Endothelial cell of umbilical vein (primary cell): ENCODE data around the gene ATF5. TPM values are rescaled to one million over a fixed set of nuclear protein-coding genes. Genes with fewer than 3 reads are reported as not detected.

Experiments used
- BruUV-seq: library from RNA; stranded (reverse); fragments of 400-500 nt; replicated peaks from 2 replicates; lab custom pipeline; 2021; lab: Mats Ljungman, UMichigan
- CTCF ChIA-PET: fragments of 300-600, 350-600 bp; sonication (Branson Sonifier 250); formaldehyde crosslinking; loops from one replicate; lab custom pipeline; 2021; ENCODE audit warnings: antibody characterized with exemption, inconsistent platforms; lab: Charles Lee
- POLR2A ChIA-PET: fragments of 300-600, 350-600 bp; sonication (Branson Sonifier 250); formaldehyde crosslinking; loops from one replicate; lab custom pipeline; 2021; ENCODE audit warnings: antibody characterized with exemption, inconsistent platforms; lab: Charles Lee
- DNase-seq: peaks from one replicate; pipeline ENCODE4 v3.0.0-alpha.2; 2011; ENCODE audit warnings: low read depth, low spot score
- FAIRE-seq: peaks from 2 replicates; lab custom pipeline; 2011; peaks lifted over from hg19 to GRCh38; lab: Jason Lieb, UNC
- H2AFZ ChIP-seq: 2 replicates; pipeline ENCODE4 v1.6.0; 2012; ENCODE audit warnings: low read depth, low read length, control low read depth, inconsistent platforms
- H3K27ac ChIP-seq: 2 replicates; pipeline ENCODE4 v1.5.1; 2011; ENCODE audit warnings: low read depth, mild to moderate bottlenecking, control low read depth, low read length, moderate library complexity; ENCODE audit not compliant: insufficient read depth
- H3K27me3 ChIP-seq, 2 experiments: 2 replicates each; pipeline versions ENCODE4 v1.6.0 to v1.6.1; 2011; ENCODE audit warnings: low read length in 2 of 2, mixed read lengths in 1 of 2; ENCODE audit not compliant: control insufficient read depth in 2 of 2, insufficient read depth in 2 of 2
- H3K36me3 ChIP-seq, 2 experiments: 2 replicates in 1 of 2; 3 replicates in 1 of 2; pipeline ENCODE4 v1.5.1; 2011; ENCODE audit warnings: low read length in 2 of 2, mild to moderate bottlenecking in 1 of 2, moderate library complexity in 1 of 2; ENCODE audit not compliant: control insufficient read depth in 2 of 2, insufficient read depth in 2 of 2; ENCODE audit errors: extremely low read depth in 1 of 2
- H3K4me1 ChIP-seq: 3 replicates; pipeline ENCODE4 v1.5.1; 2011; ENCODE audit warnings: mild to moderate bottlenecking, low read length; ENCODE audit not compliant: control insufficient read depth, insufficient read depth; ENCODE audit errors: extremely low read depth
- H3K4me2 ChIP-seq: 2 replicates; pipeline ENCODE4 v1.6.1; 2011; ENCODE audit warnings: low read length, control low read depth, mixed read lengths; ENCODE audit not compliant: insufficient read depth
- H3K4me3 ChIP-seq, 3 experiments: fragments of 200-600 bp in 1 of 3; sonication (generic), shearing (Covaris generic) in 1 of 3; replicated peaks in 1 of 3; 2 replicates each; pipeline ENCODE4 v1.5.1; 2011 to 2016; ENCODE audit warnings: control low read depth in 3 of 3, low read length in 3 of 3, mild to moderate bottlenecking in 2 of 3, inconsistent platforms in 1 of 3, low read depth in 1 of 3, moderate library complexity in 1 of 3; ENCODE audit not compliant: insufficient read depth in 1 of 3
- H3K79me2 ChIP-seq: 2 replicates; pipeline ENCODE4 v1.6.0; 2012; ENCODE audit warnings: low read length, inconsistent platforms; ENCODE audit not compliant: control insufficient read depth, insufficient read depth
- H3K9ac ChIP-seq: replicated peaks from 2 replicates; pipeline ENCODE3; 2011; ENCODE audit warnings: low read length, control low read depth; ENCODE audit not compliant: insufficient read depth; ENCODE audit errors: extremely low read depth
- H3K9me1 ChIP-seq: replicated peaks from 3 replicates; pipeline ENCODE4 v1.6.0; 2011; ENCODE audit warnings: mild to moderate bottlenecking, low read length; ENCODE audit not compliant: control insufficient read depth, insufficient read depth; ENCODE audit errors: extremely low read depth
- H3K9me3 ChIP-seq: replicated peaks from 2 replicates; pipeline ENCODE4 v1.5.1; 2012; ENCODE audit warnings: low read length, inconsistent platforms; ENCODE audit not compliant: control insufficient read depth, insufficient read depth
- H4K20me1 ChIP-seq: replicated peaks from 2 replicates; pipeline ENCODE3; 2011; ENCODE audit warnings: mild to moderate bottlenecking, low read length; ENCODE audit not compliant: control insufficient read depth, insufficient read depth; ENCODE audit errors: extremely low read depth
- EZH2 ChIP-seq: IDR thresholded peaks from 2 replicates; pipeline ENCODE4 v1.6.1; 2012; ENCODE audit warnings: borderline replicate concordance, low read depth, mild to moderate bottlenecking, moderate library complexity, low read length, inconsistent platforms; ENCODE audit not compliant: severe bottlenecking
- FOS ChIP-seq: IDR thresholded peaks from 2 replicates; pipeline ENCODE4 v1.6.1; 2011; ENCODE audit warnings: mild to moderate bottlenecking, low read length, moderate library complexity, borderline replicate concordance; ENCODE audit not compliant: insufficient read depth
- GATA2 ChIP-seq: IDR thresholded peaks from 2 replicates; pipeline ENCODE4 v1.7.0; 2011; ENCODE audit warnings: low read depth, mild to moderate bottlenecking, moderate library complexity, mixed read lengths, low read length; ENCODE audit not compliant: insufficient read length, insufficient read depth
- JUN ChIP-seq: IDR thresholded peaks from 2 replicates; pipeline ENCODE4 v1.6.1; 2011; ENCODE audit warnings: borderline replicate concordance, low read depth; ENCODE audit not compliant: insufficient read length, insufficient read depth
- MAX ChIP-seq: IDR thresholded peaks from 2 replicates; pipeline ENCODE4 v1.6.1; 2011; ENCODE audit not compliant: insufficient read depth, insufficient read length
- MYC ChIP-seq: IDR thresholded peaks from one replicate; pipeline ENCODE4 v1.6.1; 2011; ENCODE audit warnings: mild to moderate bottlenecking, low read depth, low read length
- POLR2A ChIP-seq: IDR thresholded peaks from 2 replicates; pipeline ENCODE4 v1.6.1; 2012; ENCODE audit warnings: low read depth, mild to moderate bottlenecking, control low read depth, low read length
- POLR2AphosphoS5 ChIP-seq: IDR thresholded peaks from 2 replicates; pipeline ENCODE4 v1.6.1; 2012; ENCODE audit warnings: low read depth, mild to moderate bottlenecking, control low read depth, low read length, moderate library complexity; ENCODE audit not compliant: insufficient read depth
- dilution Hi-C: fragments of 300-500 bp; cut with MboI; formaldehyde crosslinking; loops from one replicate; pipeline ENCODE4 v1.15.0; 2019; ENCODE audit warnings: low sequenced_read_pairs; ENCODE audit not compliant: extremely low pct_ligation_motif_present
- intact Hi-C: fragments of 100-400 bp; cut with micrococcal nuclease; formaldehyde crosslinking; loops from one replicate; pipeline ENCODE4 v1.10.0; 2022
- polyA plus RNA-seq, 4 experiments: library from polyadenylated mRNA; depleted of rRNA in 3 of 4; stranded (reverse) in 3 of 4; unstranded in 1 of 4; fragments of >200 nt; gene quantifications; 2 replicates each; pipeline versions ENCODE4 v1.2.1 to v1.2.3, GENCODE V29; 2011 to 2012; ENCODE audit warnings: missing spikeins in 1 of 4
- total RNA-seq: library from RNA; stranded (reverse); gene quantifications from 2 replicates; pipeline ENCODE4 v1.2.3, GENCODE V29; 2021
- TF ChIP-seq, protein P1 (sequence below), 2 donors: IDR thresholded peaks; 1 replicate in 1 of 2; 2 replicates in 1 of 2; pipeline ENCODE4 v1.5.1; 2011; ENCODE audit warnings: low read length in 2 of 2, mild to moderate bottlenecking in 2 of 2, moderate library complexity in 2 of 2, control low read depth in 1 of 2, inconsistent platforms in 1 of 2, low read depth in 1 of 2; ENCODE audit not compliant: insufficient read depth in 1 of 2; ENCODE audit errors: extremely low read depth in 1 of 2

ATF5 gene
- total and polyA plus RNA-seq, 2 donors (not counting 3 experiments of a cell fraction or from before 2014, with no cell fraction given): 23.2 to 46.0 TPM

GRCh38 chr19:49918089-49918488 is 10.9 kb upstream of the ATF5 start:
- Histone ChIP-seq H3K9ac (no peak overlapping the region), H3K9me3 (no peaks in the 10 kb centered on the region), H3K27ac (no peak overlapping the region), H3K4me3 (no peak overlapping the region), H3K9me1 (no peaks in the 10 kb centered on the region), H4K20me1 (no peaks in the 10 kb centered on the region), H3K4me1 (no peaks in the 10 kb centered on the region), H3K79me2 (peaks cover 67% of the 10 kb centered on the region), H3K27me3 (no peaks in the 10 kb centered on the region), H3K4me2 (no peak overlapping the region), H2AFZ (no peak overlapping the region), H3K36me3 (peaks cover 6 to 23% of the 10 kb centered on the region in 2 experiments)
- dilution Hi-C loops: no loop called here
- BruUV-seq: no TSS peak
- ChIA-PET POLR2A (no interaction called here), CTCF (interaction anchor here (1.1 kb wide), 1 partner anchor 13 kb away, joined by 3 read pairs; no protein-coding TSS in a partner anchor)
- intact Hi-C loops: no loop called here
- FAIRE-seq (no peak), DNase-seq (no peak)
- TF ChIP-seq, protein P1, sequence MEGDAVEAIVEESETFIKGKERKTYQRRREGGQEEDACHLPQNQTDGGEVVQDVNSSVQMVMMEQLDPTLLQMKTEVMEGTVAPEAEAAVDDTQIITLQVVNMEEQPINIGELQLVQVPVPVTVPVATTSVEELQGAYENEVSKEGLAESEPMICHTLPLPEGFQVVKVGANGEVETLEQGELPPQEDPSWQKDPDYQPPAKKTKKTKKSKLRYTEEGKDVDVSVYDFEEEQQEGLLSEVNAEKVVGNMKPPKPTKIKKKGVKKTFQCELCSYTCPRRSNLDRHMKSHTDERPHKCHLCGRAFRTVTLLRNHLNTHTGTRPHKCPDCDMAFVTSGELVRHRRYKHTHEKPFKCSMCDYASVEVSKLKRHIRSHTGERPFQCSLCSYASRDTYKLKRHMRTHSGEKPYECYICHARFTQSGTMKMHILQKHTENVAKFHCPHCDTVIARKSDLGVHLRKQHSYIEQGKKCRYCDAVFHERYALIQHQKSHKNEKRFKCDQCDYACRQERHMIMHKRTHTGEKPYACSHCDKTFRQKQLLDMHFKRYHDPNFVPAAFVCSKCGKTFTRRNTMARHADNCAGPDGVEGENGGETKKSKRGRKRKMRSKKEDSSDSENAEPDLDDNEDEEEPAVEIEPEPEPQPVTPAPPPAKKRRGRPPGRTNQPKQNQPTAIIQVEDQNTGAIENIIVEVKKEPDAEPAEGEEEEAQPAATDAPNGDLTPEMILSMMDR (IDR thresholded peaks at IDR 0.05; ENCODE audit: extremely low read depth in 1 of 2, insufficient read depth in 1 of 2, low read depth in 1 of 2, low read length in 2 of 2): no peak
- TF ChIP-seq MAX (no peak), JUN (no peak), MYC (no peak), FOS (no peak), POLR2A (no peak), GATA2 (no peak), EZH2 (no peak), POLR2AphosphoS5 (no peak)
